Measurements from ENCODE around the gene CTSC.

Gene CTSC

GRCh38 chr11:88337181-88337986 is at the start of gene CTSC:
Gene CTSC, minus strand, starts transcription at chr11:88337736. Its CDS starts 64 bp downstream, at chr11:88337672.
- DNase-seq (ENCODE audit: insufficient read length, low spot score): peak; percentile 86
- peak; percentile 84 for FAIRE-seq

- DNase-seq (ENCODE audit: insufficient read length, low spot score) (no peak), FAIRE-seq (no peak)
These were observed 47.1 kb upstream of the CTSC start for GRCh38 chr11:88384669-88385005.

GRCh38 chr11:88384004-88384668 is 46.6 kb upstream of the CTSC start:
- DNase-seq (ENCODE audit: insufficient read length, low spot score): no peak
- no peak for FAIRE-seq

GRCh38 chr11:88383447-88383846 is 45.9 kb upstream of the CTSC start:
- no peak for FAIRE-seq
- no peak for DNase-seq (ENCODE audit: insufficient read length, low spot score)

- no peak for DNase-seq (ENCODE audit: insufficient read length, low spot score)
- FAIRE-seq: no peak
These were observed 41.6 kb upstream of the CTSC start for GRCh38 chr11:88379130-88379529.

- FAIRE-seq (no peak), DNase-seq (ENCODE audit: insufficient read length, low spot score) (no peak)
These were observed 41.0 kb upstream of the CTSC start for GRCh38 chr11:88378422-88379066.

GRCh38 chr11:88377646-88378045 is 40.1 kb upstream of the CTSC start:
- FAIRE-seq: no peak

GRCh38 chr11:88377144-88377543 is 39.6 kb upstream of the CTSC start:
- FAIRE-seq (no peak), DNase-seq (ENCODE audit: insufficient read length, low spot score) (no peak)

More at GRCh38 chr11:88377646-88378045, 40.1 kb upstream of the CTSC start:
- no peak for DNase-seq (ENCODE audit: insufficient read length, low spot score)

- FAIRE-seq: no peak
- DNase-seq (ENCODE audit: insufficient read length, low spot score): no peak
These were observed 38.5 kb upstream of the CTSC start for GRCh38 chr11:88375927-88376470.

GRCh38 chr11:88370782-88371181 is 33.2 kb upstream of the CTSC start:
- FAIRE-seq (no peak), DNase-seq (ENCODE audit: insufficient read length, low spot score) (no peak)

GRCh38 chr11:88367310-88367709 is 29.8 kb upstream of the CTSC start:
- FAIRE-seq: no peak

GRCh38 chr11:88363648-88364065 is 26.1 kb upstream of the CTSC start:
- no peak for FAIRE-seq
- no peak for DNase-seq (ENCODE audit: insufficient read length, low spot score)

More at GRCh38 chr11:88367310-88367709, 29.8 kb upstream of the CTSC start:
- DNase-seq (ENCODE audit: insufficient read length, low spot score): no peak

- DNase-seq (ENCODE audit: insufficient read length, low spot score): no peak
- FAIRE-seq: no peak
These were observed 25.5 kb upstream of the CTSC start for GRCh38 chr11:88363004-88363403.

GRCh38 chr11:88360141-88360540 is 22.6 kb upstream of the CTSC start:
- no peak for FAIRE-seq

GRCh38 chr11:88359541-88359940 is 22.0 kb upstream of the CTSC start:
- FAIRE-seq: no peak
- DNase-seq (ENCODE audit: insufficient read length, low spot score): no peak

More at GRCh38 chr11:88360141-88360540, 22.6 kb upstream of the CTSC start:
- DNase-seq (ENCODE audit: insufficient read length, low spot score): no peak

- DNase-seq (ENCODE audit: insufficient read length, low spot score) (no peak), FAIRE-seq (no peak)
These were observed 21.6 kb upstream of the CTSC start for GRCh38 chr11:88359114-88359513.

- DNase-seq (ENCODE audit: insufficient read length, low spot score): no peak
- FAIRE-seq: no peak
These were observed 20.5 kb upstream of the CTSC start for GRCh38 chr11:88358040-88358431.

- FAIRE-seq (no peak), DNase-seq (ENCODE audit: insufficient read length, low spot score) (no peak)
These were observed 19.9 kb upstream of the CTSC start for GRCh38 chr11:88357323-88358039.

- no peak for FAIRE-seq
- no peak for DNase-seq (ENCODE audit: insufficient read length, low spot score)
These were observed 18.4 kb upstream of the CTSC start for GRCh38 chr11:88355887-88356286.

- no peak for FAIRE-seq
- no peak for DNase-seq (ENCODE audit: insufficient read length, low spot score)
These were observed 17.4 kb upstream of the CTSC start for GRCh38 chr11:88354912-88355311.

Measured in HTR-8/SVneo (cell line).